ENCODE data around the gene B3GNT3. TPM values are rescaled to one million over a fixed set of nuclear protein-coding genes. Genes with fewer than 3 reads are reported as not detected.

Gene B3GNT3
- total and polyA plus RNA-seq, 9 of the 15 experiments (the other 6 are each of a cell fraction or from before 2014, with no cell fraction given) = 0.06 to 0.11 (median 0.07) TPM; not detected in 6

DNA sequence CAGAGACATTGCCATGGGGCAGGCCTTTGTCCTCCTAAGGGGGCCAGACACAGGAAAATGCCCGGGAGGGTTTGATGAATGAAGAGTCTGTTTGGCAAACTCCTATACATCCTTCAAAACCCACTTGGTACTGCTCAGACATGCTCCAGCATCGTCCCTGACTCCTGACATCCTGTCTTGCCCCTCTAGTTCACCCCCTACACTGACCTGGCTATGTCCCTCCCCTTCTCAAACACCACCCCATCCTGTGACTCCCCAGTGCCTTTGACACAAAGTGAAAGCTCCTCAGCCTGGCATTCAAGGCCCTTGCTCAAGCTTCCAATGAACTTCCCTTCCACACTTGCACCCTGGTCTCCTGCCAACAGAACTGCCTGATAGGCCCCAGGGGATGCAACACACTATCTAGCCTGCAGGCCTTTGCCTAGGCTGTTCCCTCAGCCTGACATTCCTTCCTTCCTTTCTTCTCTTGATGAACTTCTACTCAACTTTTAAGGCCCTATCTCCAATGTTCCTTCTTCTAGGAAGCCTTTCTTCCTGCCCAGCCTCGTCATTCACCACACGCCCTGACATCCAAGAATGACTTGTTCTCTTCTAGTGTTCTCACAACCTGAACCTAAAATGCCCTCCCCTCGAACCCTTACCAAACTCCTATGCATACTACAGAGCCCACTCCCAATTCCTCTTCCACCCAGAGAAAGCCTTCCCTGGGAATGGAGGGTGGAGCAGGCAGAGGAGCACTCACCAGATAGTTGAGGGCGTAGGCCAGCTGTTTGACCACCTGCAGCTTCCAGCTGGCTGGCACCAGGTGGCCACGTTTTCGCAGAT is 40.5 kb downstream of the B3GNT3 start:
- BruUV-seq (replicated peaks) = no TSS peak
- 18% methylated on average over 8 of the region's 8 CpGs for WGBS (ENCODE audit: insufficient coverage, low coverage, missing lambda C conversion rate)
- no peak overlapping the region for H3K27ac ChIP-seq (ENCODE audit: extremely low read depth, low read depth, low read length)
- no peaks in the 10 kb centered on the region for H3K79me2 ChIP-seq (ENCODE audit: control insufficient read depth, insufficient read depth, low read length)
- CTCF ChIA-PET (ENCODE audit: low intra/inter-chr PET ratio) = interaction anchor here (0.7 kb wide), 1 partner anchor 19 kb away, joined by 3 read pairs; no protein-coding TSS in a partner anchor
- H3K9me3 ChIP-seq (replicated peaks; ENCODE audit: control insufficient read depth, insufficient read depth, low read depth, low read length) = no peaks in the 10 kb centered on the region
- intact Hi-C loops (cut with micrococcal nuclease) (no loop called here), in situ Hi-C loops (cut with MboI) (no loop called here)
- no peak overlapping the region for H3K9ac ChIP-seq (ENCODE audit: insufficient read depth in 1 of 2, low read depth in 2 of 2, low read length in 2 of 2)
- no peak overlapping the region for H3K4me2 ChIP-seq (ENCODE audit: insufficient read depth, low read length)
- H2AFZ ChIP-seq (ENCODE audit: low read depth, low read length) = no peak overlapping the region
- no peak overlapping the region for H3K4me3 ChIP-seq
- peaks cover 5% of the 10 kb centered on the region; the same call in 1 of the 2 replicates for H4K20me1 ChIP-seq (replicated peaks; ENCODE audit: control insufficient read depth, insufficient read depth, low read length)
- TF ChIP-seq ZFP30 (CRISPR knock-in tag; IDR thresholded peaks at IDR 0.05; ENCODE audit: borderline replicate concordance) = no peak
- TF ChIP-seq ZNF121 (CRISPR knock-in tag; conservative IDR thresholded peaks at IDR 0.05) = no peak
- TF ChIP-seq RNF2 (IDR thresholded peaks at IDR 0.05) = no peak
- TF ChIP-seq EGR1 (conservative IDR thresholded peaks at IDR 0.05) = no peak
- TF ChIP-seq, protein P1, sequence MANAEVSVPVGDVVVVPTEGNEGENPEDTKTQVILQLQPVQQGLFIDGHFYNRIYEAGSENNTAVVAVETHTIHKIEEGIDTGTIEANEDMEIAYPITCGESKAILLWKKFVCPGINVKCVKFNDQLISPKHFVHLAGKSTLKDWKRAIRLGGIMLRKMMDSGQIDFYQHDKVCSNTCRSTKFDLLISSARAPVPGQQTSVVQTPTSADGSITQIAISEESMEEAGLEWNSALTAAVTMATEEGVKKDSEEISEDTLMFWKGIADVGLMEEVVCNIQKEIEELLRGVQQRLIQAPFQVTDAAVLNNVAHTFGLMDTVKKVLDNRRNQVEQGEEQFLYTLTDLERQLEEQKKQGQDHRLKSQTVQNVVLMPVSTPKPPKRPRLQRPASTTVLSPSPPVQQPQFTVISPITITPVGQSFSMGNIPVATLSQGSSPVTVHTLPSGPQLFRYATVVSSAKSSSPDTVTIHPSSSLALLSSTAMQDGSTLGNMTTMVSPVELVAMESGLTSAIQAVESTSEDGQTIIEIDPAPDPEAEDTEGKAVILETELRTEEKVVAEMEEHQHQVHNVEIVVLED (CRISPR knock-in tag; IDR thresholded peaks at IDR 0.05) = no peak
- POLR2A ChIA-PET = no interaction called here
- H3K9me1 ChIP-seq (ENCODE audit: control insufficient read depth, insufficient read depth, low read length) = no peaks in the 10 kb centered on the region
- peaks cover 2 to 31% of the 10 kb centered on the region in 2 experiments; a peak in 3 of 5 replicates for H3K4me1 ChIP-seq (replicated peaks in 1 of 2; ENCODE audit: control insufficient read depth in 2 of 2, insufficient read depth in 2 of 2, low read length in 2 of 2)
- ATAC-seq (no peak), FAIRE-seq (no peak), DNase-seq (ENCODE audit: extremely low read depth in 1 of 4, low spot score in 3 of 4) (no peak)
- H3K36me3 ChIP-seq (ENCODE audit: control insufficient read depth, insufficient read depth, low read length) = no peaks in the 10 kb centered on the region
- H3K27me3 ChIP-seq (ENCODE audit: control insufficient read depth in 2 of 2, insufficient read depth in 2 of 2, low read length in 2 of 2) = peaks cover 8 to 25% of the 10 kb centered on the region in 2 experiments; a peak in 3 of 5 replicates

Measured in K562 (cell line).